ENCODE results near the gene PRELID2.

DNA sequence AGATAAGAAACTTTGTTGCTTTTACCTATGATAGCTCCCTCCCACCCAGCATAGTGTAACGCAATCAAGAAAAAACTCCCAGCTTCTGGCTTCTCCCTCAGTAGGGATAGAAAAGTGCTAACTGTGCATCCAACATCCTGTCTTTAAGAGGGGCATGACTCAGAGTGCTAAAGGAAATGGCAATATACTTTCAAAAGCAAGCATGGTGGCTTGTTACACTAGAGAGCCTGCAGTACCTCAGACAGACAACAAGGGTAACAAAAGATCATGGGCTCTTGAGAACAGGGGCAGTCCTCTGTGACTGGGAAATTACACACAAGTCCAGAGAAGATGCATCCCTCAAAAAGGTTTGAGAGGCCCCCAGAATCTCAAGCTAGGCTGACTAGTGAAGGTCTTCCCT, 37.8 kb downstream of the PRELID2 start:
- TF ChIP-seq POLR2A (IDR thresholded peaks at IDR 0.05; ENCODE audit: low read depth, low read length) (no peak), POLR2AphosphoS5 (IDR thresholded peaks at IDR 0.05; ENCODE audit: insufficient read depth, low read depth, low read length) (no peak), EZH2 (IDR thresholded peaks at IDR 0.05; ENCODE audit: borderline replicate concordance, low read depth, low read length, severe bottlenecking) (no peak), GATA2 (IDR thresholded peaks at IDR 0.05; ENCODE audit: insufficient read depth, insufficient read length, low read depth, low read length) (no peak), JUN (IDR thresholded peaks at IDR 0.05; ENCODE audit: borderline replicate concordance, insufficient read depth, insufficient read length, low read depth) (peak; percentile 65)
- TF ChIP-seq, protein P1, sequence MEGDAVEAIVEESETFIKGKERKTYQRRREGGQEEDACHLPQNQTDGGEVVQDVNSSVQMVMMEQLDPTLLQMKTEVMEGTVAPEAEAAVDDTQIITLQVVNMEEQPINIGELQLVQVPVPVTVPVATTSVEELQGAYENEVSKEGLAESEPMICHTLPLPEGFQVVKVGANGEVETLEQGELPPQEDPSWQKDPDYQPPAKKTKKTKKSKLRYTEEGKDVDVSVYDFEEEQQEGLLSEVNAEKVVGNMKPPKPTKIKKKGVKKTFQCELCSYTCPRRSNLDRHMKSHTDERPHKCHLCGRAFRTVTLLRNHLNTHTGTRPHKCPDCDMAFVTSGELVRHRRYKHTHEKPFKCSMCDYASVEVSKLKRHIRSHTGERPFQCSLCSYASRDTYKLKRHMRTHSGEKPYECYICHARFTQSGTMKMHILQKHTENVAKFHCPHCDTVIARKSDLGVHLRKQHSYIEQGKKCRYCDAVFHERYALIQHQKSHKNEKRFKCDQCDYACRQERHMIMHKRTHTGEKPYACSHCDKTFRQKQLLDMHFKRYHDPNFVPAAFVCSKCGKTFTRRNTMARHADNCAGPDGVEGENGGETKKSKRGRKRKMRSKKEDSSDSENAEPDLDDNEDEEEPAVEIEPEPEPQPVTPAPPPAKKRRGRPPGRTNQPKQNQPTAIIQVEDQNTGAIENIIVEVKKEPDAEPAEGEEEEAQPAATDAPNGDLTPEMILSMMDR (IDR thresholded peaks at IDR 0.05; ENCODE audit: extremely low read depth in 1 of 2, insufficient read depth in 1 of 2, low read depth in 1 of 2, low read length in 2 of 2), result peak in 1 of 2 donors; percentile 12
- TF ChIP-seq, protein P2, sequence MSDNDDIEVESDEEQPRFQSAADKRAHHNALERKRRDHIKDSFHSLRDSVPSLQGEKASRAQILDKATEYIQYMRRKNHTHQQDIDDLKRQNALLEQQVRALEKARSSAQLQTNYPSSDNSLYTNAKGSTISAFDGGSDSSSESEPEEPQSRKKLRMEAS (IDR thresholded peaks at IDR 0.05; ENCODE audit: insufficient read depth, insufficient read length), result no peak
